ENCODE data around the gene ARFGAP3. TPM values are rescaled to one million over a fixed set of nuclear protein-coding genes. Genes with fewer than 3 reads are reported as not detected.

The ARFGAP3 gene
- total and polyA plus RNA-seq, 2 experiments from 2014 or later: 53.7 to 89.5 TPM

DNA sequence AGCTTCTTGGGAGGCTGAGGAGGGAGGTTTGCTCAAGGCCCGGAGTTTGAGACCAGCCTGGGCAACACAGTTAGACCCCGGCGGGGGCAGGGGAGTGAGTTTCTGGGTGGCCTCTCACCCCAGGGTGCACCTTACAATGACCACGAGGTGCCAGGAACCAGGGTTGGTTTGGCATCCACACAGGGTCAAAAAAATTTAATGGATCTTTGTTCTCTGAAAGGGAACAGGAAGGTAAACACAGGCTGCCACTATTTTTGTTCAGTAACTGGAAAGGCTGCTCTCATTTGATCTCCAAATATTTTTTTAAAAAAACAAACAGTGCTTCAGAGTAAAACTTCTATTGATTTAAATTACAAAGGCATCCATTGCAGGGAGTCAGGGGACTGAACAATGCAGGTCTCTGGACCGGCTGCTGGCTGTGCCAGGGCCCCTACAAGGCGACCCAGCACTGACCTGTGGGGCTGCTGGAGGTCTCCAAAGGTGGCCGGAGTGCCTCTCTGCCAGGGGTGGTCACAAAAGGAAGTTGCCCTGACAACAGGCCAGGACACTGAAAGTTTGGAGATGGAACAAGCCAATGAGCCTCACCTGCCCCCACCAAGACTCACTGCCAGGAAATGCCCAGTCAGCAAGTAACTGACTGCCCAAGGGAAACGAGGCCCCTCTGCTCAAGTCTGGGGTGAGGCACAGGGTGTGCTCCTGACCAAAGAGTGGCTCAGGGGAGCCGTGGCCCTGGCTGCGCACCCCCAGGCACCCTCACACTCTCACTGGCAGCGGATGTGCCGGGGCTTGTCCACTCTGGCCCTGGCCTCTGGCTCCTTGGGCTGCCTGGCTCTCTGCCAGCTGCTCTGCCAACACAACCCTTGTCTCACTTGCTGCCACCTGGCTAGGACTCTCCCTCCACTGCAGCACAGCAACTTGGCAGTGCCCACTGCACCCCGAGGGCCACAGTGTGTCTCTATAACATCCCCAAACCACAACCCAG lies 51.8 kb downstream of the ARFGAP3 start:
- H3K4me1 ChIP-seq (ENCODE audit: insufficient read depth): no peaks in the 10 kb centered on the region
- no peak for DNase-seq (ENCODE audit: low spot score)

DNA sequence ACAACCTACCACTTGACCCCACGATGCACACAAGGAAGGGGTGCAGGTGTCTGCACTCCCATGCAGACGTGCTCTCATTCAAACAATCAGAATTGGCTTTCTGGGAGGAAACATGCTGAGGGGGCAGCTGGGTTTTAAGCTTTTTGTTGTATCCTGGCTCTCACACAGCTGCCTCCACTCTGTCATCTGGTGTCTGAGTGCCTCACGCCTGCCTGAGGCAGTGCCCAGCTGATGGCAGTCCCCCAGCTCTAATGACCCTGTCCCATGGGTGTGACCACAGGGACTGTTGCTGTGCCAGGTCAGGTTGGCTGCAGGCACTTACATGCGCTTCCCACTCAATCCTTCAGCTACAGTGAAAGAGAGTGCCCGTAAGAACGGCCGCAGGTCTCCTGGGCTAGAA lies 53.7 kb downstream of the ARFGAP3 start:
- no peak overlapping the region for H3K27ac ChIP-seq
- H2AFZ ChIP-seq: no peak overlapping the region
- no peak overlapping the region for H3K4me3 ChIP-seq
- H4K20me1 ChIP-seq (ENCODE audit: insufficient read depth, poor library complexity, severe bottlenecking): no peaks in the 10 kb centered on the region
- no peaks in the 10 kb centered on the region for H3K9me2 ChIP-seq (replicated peaks; ENCODE audit: insufficient read depth)
- no peak overlapping the region for H3K4me2 ChIP-seq
- H3K79me2 ChIP-seq: peaks cover 1% of the 10 kb centered on the region
- no peaks in the 10 kb centered on the region for H3K27me3 ChIP-seq
- H3K9me3 ChIP-seq (ENCODE audit: low read depth): no peaks in the 10 kb centered on the region
- TF ChIP-seq EZH2phosphoT487 (IDR thresholded peaks at IDR 0.05; ENCODE audit: low read depth, severe bottlenecking, unreplicated experiment) (no peak), EZH2 (IDR thresholded peaks at IDR 0.05; ENCODE audit: borderline replicate concordance) (no peak)
- TF ChIP-seq, protein P1, sequence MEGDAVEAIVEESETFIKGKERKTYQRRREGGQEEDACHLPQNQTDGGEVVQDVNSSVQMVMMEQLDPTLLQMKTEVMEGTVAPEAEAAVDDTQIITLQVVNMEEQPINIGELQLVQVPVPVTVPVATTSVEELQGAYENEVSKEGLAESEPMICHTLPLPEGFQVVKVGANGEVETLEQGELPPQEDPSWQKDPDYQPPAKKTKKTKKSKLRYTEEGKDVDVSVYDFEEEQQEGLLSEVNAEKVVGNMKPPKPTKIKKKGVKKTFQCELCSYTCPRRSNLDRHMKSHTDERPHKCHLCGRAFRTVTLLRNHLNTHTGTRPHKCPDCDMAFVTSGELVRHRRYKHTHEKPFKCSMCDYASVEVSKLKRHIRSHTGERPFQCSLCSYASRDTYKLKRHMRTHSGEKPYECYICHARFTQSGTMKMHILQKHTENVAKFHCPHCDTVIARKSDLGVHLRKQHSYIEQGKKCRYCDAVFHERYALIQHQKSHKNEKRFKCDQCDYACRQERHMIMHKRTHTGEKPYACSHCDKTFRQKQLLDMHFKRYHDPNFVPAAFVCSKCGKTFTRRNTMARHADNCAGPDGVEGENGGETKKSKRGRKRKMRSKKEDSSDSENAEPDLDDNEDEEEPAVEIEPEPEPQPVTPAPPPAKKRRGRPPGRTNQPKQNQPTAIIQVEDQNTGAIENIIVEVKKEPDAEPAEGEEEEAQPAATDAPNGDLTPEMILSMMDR (IDR thresholded peaks at IDR 0.05; ENCODE audit: poor library complexity): no peak
- no peak for DNase-seq (ENCODE audit: low spot score)
- no peaks in the 10 kb centered on the region for H3K4me1 ChIP-seq (ENCODE audit: insufficient read depth)
- no peaks in the 10 kb centered on the region for H3K36me3 ChIP-seq (replicated peaks; ENCODE audit: insufficient read depth, low read depth)
- 98% methylated on average over 7 of the region's 7 CpGs for WGBS (ENCODE audit: low lambda C conversion rate, missing lambda C conversion rate)

More for the DNA sequence above, 51.8 kb downstream of the ARFGAP3 start:
- no peaks in the 10 kb centered on the region for H3K9me3 ChIP-seq (ENCODE audit: low read depth)
- H3K9me2 ChIP-seq (replicated peaks; ENCODE audit: insufficient read depth): no peaks in the 10 kb centered on the region
- H3K27ac ChIP-seq: no peak overlapping the region
- no peak overlapping the region for H3K4me3 ChIP-seq
- no peaks in the 10 kb centered on the region for H3K27me3 ChIP-seq
- H3K4me2 ChIP-seq: no peak overlapping the region
- H3K36me3 ChIP-seq (replicated peaks; ENCODE audit: insufficient read depth, low read depth): no peaks in the 10 kb centered on the region
- no peak for TF ChIP-seq EZH2 (IDR thresholded peaks at IDR 0.05; ENCODE audit: borderline replicate concordance)
- TF ChIP-seq EZH2phosphoT487 (IDR thresholded peaks at IDR 0.05; ENCODE audit: low read depth, severe bottlenecking, unreplicated experiment): no peak
- TF ChIP-seq, protein P1 (IDR thresholded peaks at IDR 0.05; ENCODE audit: poor library complexity): no peak
- no peak overlapping the region for H2AFZ ChIP-seq
- peaks cover 4% of the 10 kb centered on the region for H3K79me2 ChIP-seq
- WGBS (ENCODE audit: low lambda C conversion rate, missing lambda C conversion rate): 81% methylated on average over 13 of the region's 13 CpGs
- no peaks in the 10 kb centered on the region for H4K20me1 ChIP-seq (ENCODE audit: insufficient read depth, poor library complexity, severe bottlenecking)

DNA sequence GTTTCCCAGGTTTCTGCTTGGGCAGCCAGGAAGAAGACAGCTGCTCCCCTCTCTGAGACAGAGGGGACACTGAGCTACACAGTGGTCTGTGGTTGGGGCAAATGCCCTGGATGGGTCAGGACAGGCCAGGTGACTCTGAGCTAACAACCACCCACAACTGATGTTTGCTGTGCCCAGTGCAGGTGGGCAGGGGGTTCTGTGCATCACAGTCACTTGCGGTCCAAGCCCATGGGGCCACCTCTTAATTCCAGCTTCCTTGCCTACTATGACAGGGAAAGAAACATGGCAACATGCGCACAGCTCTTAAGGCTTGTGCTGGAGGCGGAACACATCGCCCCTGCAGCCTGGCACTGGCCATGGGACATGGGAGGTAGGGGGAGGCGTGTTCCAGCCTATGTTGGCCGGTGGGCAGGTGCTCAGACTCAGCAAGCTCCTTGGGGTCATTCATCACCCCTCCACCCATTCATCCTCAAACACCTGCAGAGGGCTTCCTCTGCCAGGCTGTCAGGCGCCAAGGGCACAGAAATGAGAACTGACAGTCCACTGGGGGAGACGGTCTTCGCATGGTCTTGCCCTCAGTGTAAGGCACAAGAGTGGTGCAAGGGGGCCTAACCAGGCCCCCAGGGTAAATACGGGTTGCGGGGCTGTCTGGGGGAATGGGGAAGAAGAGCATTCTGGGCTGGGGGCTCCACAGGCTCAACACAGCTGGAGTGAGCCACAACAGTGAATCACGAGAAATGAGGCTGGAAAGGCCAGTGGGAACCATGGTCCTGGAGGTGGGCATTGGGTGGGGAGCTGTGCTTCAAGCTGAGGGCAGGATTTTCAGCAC lies 55.6 kb downstream of the ARFGAP3 start:
- no peak overlapping the region for H3K27ac ChIP-seq
- TF ChIP-seq EZH2phosphoT487 (IDR thresholded peaks at IDR 0.05; ENCODE audit: low read depth, severe bottlenecking, unreplicated experiment) (no peak), EZH2 (IDR thresholded peaks at IDR 0.05; ENCODE audit: borderline replicate concordance) (no peak)
- TF ChIP-seq, protein P1 (IDR thresholded peaks at IDR 0.05; ENCODE audit: poor library complexity): no peak
- 94% methylated on average over 12 of the region's 12 CpGs for WGBS (ENCODE audit: low lambda C conversion rate, missing lambda C conversion rate)
- no peaks in the 10 kb centered on the region for H3K79me2 ChIP-seq
- H3K9me3 ChIP-seq (ENCODE audit: low read depth): no peaks in the 10 kb centered on the region
- DNase-seq (ENCODE audit: low spot score): no peak
- no peaks in the 10 kb centered on the region for H3K9me2 ChIP-seq (replicated peaks; ENCODE audit: insufficient read depth)
- H3K4me2 ChIP-seq: no peak overlapping the region
- no peak overlapping the region for H2AFZ ChIP-seq
- H3K36me3 ChIP-seq (replicated peaks; ENCODE audit: insufficient read depth, low read depth): no peaks in the 10 kb centered on the region
- no peaks in the 10 kb centered on the region for H3K4me1 ChIP-seq (ENCODE audit: insufficient read depth)
- H3K4me3 ChIP-seq: no peak overlapping the region
- H3K27me3 ChIP-seq: no peaks in the 10 kb centered on the region
- no peaks in the 10 kb centered on the region for H4K20me1 ChIP-seq (ENCODE audit: insufficient read depth, poor library complexity, severe bottlenecking)
